NCI-H1417 treated with DMSO at 0.1 percent for 48 hours (cell line): ENCODE data around the gene RBBP8NL.

ENCODE experiments used
- DNase-seq: peaks from one replicate; lab custom pipeline; 2025; lab: John Stamatoyannopoulos, UW

The RBBP8NL gene

GRCh38 chr20:62422636-62423325 lies 4.6 kb downstream of the RBBP8NL start:
- DNase-seq, result no peak

DNA sequence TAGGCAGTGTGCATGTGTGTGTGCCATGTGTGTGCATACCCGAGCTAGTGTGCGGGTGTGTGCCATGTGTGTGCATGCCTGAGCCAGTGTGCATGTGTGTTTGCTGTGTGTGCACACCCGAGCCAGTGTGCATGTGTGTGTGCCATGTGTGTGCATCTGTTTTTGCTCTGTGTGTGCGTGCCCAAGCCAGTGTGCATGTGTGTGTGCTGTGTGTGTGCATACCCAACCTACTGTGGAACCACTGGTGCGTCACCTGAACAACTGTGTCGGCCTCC lies 5.7 kb downstream of the RBBP8NL start:
- no peak for DNase-seq

- no peak for DNase-seq
Observed at GRCh38 chr20:62420846-62421715, 6.3 kb downstream of the RBBP8NL start.

DNA sequence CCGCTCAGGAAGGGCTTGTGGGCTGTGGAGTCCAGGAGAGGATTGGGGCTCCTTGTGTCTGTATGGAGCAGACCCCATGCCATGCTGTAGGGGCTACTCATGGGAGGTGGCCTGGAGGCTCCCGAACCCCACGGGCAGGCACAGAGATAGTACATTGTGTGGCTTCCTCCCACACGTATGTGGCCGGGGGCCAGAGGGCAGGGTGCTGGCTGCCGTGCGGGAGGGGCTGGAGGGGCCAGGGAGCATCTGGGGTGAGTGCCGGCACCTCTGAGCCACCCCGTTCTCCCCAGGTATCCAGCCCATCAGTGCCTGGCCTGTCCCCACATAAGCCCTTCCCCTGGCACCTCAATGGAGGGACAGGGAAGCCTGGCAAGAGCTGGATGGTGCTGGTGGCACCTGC lies 7.6 kb downstream of the RBBP8NL start:
- no peak for DNase-seq

DNA sequence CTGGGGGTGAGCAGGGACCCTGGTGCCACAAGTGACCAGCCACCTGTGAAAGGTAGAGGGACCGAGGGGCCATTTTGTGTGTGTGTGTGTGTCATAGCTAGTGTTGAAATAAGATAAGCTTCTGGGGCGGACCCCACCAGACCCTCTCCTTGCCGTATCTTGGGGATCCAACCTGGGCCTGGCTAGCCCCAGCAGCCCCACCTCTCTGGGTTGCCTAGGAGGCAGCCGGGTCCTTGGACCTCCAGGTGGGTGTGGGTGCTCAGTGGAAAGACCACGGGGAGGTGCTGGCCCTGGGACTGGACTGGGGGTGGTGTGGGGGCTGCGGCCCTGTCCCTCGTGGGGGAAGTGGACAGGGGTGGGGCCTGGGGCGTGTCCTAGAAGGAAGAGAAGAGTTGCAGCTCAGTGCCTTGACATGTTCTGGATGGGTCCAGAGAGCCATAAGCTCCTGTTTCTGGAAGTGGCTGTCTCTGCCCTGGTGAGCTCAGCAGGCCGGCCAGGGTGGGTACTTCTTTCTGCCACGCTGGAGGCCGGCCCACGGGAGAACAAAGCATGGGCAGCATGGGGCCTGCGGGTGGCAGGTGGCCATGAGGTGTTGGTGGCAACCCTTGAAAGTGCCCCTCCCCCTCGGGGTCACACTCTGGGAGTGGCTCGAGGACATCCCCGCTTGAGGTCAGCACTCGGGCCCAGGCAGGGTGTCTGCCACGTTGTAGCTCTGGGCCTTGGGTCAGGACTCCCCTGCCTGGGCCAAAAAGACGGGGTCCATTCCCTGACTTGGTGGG lies 8.4 kb downstream of the RBBP8NL start:
- no peak for DNase-seq

- no peak for DNase-seq
Observed at GRCh38 chr20:62417981-62418708, 9.2 kb downstream of the RBBP8NL start.

DNA sequence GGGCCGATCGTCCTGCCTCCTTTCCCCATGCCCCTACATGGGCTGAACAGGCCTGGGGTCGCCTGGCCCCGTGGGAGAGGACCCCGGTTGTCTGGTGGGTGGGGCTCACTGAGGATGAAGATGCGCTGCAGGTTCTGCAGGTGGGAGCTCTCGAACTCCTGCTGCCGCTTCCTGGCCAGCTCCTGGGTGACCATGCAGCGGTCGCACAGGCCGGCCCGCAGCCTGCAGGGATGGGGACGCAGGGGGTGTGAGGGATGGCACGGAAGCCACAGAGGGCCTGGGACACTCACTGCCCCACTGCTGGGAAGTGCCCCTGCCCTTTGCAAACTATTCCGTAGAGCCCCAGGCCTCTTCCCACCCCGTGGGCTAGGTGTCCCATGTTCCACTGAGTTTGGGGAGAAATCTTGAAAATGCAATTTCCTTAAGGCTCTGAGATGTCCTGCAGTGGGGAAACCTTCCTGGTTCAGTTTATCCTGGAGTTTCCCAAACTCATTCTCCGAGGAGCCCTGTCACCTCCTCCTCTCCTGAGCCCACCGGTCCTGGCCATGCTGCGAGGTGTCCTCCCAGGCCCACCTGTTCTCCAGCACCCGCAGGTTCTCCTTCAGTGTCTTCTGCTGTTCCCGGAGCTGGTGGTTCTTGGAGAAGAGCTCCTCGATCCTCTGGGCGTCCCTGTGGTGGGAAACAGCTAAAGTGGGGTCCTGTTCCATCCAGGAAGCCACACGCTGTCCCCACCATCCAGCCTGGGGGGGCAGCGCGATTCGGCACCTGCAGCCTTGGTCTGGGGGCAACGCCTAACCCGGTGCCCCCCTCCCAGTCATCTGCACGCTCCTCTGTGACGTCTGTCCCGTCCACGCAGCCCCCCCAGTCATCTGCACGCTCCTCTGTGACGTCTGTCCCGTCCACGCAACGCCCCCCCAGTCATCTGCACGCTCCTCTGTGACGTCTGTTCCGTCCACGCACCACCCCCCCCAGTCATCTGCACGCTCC lies 10.4 kb downstream of the RBBP8NL start:
- DNase-seq, result no peak

- DNase-seq, result no peak
Observed at GRCh38 chr20:62415354-62416111, 11.8 kb downstream of the RBBP8NL start.

- no peak for DNase-seq
Observed at GRCh38 chr20:62413896-62414481, 13.3 kb downstream of the RBBP8NL start.

DNA sequence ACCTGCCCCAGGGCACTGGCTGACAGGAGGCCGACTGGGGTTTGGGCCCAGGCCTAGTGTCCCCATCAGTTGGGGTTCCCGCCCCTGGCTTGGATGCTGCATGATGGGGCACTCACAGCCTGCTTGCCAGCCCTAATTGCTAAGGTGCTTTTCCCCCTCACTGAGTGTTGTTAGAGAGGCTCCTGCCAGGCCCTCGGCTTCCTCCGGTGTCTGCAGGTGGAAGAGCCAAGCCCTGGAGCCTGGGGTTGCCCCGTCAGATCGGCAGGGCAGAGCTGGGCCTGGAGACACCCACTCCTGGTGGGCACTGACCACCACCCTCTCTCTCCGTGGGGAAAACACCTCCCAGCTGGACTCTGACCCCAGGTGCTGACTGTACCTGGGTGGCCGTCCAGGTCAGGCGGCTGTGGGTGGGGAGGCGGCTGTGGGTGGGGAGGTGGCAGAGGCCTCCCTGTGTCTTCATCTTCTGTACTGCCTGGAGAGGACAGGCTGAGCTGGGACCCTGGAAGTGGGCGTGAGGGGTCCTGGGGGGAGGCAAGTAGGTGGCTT lies 14.2 kb downstream of the RBBP8NL start:
- DNase-seq, result no peak

GRCh38 chr20:62412194-62413024 lies 14.9 kb downstream of the RBBP8NL start:
- no peak for DNase-seq

- DNase-seq, result no peak
Observed at GRCh38 chr20:62411479-62412193, 15.7 kb downstream of the RBBP8NL start.

- no peak for DNase-seq
Observed at GRCh38 chr20:62410746-62411478, 16.4 kb downstream of the RBBP8NL start.

- DNase-seq, result peak; percentile 46
Observed at GRCh38 chr20:62409931-62410745, 17.2 kb downstream of the RBBP8NL start.

DNA sequence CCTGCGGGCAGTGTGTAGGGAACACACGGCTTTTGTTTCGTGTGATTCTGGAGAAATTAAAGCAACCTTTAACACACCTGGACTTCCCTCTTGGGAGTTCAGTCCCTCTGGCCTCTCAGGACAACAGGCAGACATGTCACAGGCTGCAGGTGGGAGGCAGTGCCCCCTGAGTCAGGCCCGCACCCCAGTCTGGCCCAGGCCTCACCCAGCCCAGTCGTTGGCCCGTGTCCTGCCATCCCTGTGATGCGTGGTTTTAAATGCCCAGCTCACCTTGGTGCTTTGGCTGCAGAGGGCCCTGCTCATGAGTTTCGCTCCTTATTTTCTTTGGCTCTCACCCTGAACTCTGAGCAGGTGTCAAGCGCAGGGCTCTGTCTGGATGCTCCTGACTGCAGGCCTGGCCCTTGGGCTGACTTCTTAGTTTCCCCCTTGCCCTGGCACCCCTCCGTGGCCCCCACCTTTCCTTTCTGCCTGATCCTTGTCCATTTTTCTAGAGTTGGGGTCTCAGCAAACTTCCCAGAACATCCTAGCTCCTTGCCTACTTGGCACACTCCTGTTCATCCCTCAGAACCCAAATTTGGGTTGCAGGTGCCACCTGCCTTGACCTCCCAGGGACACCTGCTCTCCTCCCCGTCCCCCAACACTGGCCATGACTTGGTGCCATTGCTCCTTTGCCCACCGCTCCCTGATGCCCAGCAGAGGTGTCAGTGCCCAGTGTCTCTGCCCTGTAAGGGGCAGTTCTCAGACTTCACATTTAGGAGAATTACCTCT lies 18.1 kb downstream of the RBBP8NL start:
- no peak for DNase-seq

DNA sequence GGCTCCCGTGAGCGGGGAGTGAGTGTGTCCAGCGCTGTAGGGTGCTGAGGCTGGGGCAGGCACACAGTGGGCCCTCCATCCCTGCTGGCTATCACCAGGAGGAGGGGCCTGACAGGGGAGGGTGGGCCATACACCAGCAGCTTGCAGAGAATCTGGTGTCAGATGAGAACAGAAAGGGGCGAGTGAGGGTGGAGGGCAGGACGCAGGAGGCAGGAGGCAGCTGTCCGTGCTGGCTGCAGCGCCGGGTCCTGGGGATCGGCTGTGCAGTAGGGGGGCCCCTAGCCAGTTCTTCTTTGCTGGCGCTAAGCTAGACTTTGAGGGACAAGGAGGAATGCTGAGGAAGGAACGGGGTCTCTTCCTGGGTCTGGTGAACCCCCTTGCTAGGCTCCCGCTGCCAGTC lies 18.7 kb downstream of the RBBP8NL start:
- no peak for DNase-seq
